GM19023 (cell line): ENCODE measurements around the gene TOM1L2.
A peak's percentile ranks its signal among the peaks of the same experiment; 100 is the strongest.

Source experiments
- ATAC-seq: cut with Tn5 transposase; IDR thresholded peaks from one replicate; pipeline ENCODE4 v1.9.1; 2021; ENCODE audit warnings: mild to moderate bottlenecking, moderate library complexity; ENCODE audit not compliant: unreplicated experiment

TOM1L2 gene

GRCh38 chr17:17851103-17852002 lies 120.8 kb downstream of the TOM1L2 start:
- ATAC-seq, result no peak

GRCh38 chr17:17849845-17850373 lies 122.3 kb downstream of the TOM1L2 start:
- no peak for ATAC-seq

GRCh38 chr17:17849147-17849820 lies 122.9 kb downstream of the TOM1L2 start:
- no peak for ATAC-seq

GRCh38 chr17:17848311-17849082 lies 123.7 kb downstream of the TOM1L2 start:
- no peak for ATAC-seq

GRCh38 chr17:17847726-17848125 lies 124.5 kb downstream of the TOM1L2 start:
- ATAC-seq, result no peak

GRCh38 chr17:17847118-17847689 lies 125.0 kb downstream of the TOM1L2 start:
- ATAC-seq, result no peak

GRCh38 chr17:17846645-17847044 lies 125.6 kb downstream of the TOM1L2 start:
- no peak for ATAC-seq

- ATAC-seq, result no peak
Observed at GRCh38 chr17:17846003-17846402, 126.2 kb downstream of the TOM1L2 start.

GRCh38 chr17:17845046-17845775 lies 127.0 kb downstream of the TOM1L2 start:
- no peak for ATAC-seq

- ATAC-seq, result no peak
Observed at GRCh38 chr17:17844500-17844899, 127.7 kb downstream of the TOM1L2 start.

- no peak for ATAC-seq
Observed at GRCh38 chr17:17844079-17844478, 128.1 kb downstream of the TOM1L2 start.

- ATAC-seq, result no peak
Observed at GRCh38 chr17:17843096-17843495, 129.1 kb downstream of the TOM1L2 start.

GRCh38 chr17:17842111-17842876 lies 129.9 kb downstream of the TOM1L2 start:
- no peak for ATAC-seq

- ATAC-seq, result no peak
Observed at GRCh38 chr17:17841601-17842025, 130.6 kb downstream of the TOM1L2 start.

- no peak for ATAC-seq
Observed at GRCh38 chr17:17840751-17841591, 131.2 kb downstream of the TOM1L2 start.

- peak; percentile 65 for ATAC-seq
Observed at GRCh38 chr17:17839791-17840707, 132.2 kb downstream of the TOM1L2 start.
